Sigmoid colon (tissue), 4 donors: ENCODE measurements around the gene SFMBT2.

Experiments used
- CTCF ChIP-seq, 4 experiments: fragments of 450-650 bp in 3 of 4; fragments of 200-600 bp in 1 of 4; IDR thresholded peaks; one replicate each; pipeline ENCODE4 v1.5.1; 2016 to 2019; ENCODE audit warnings: antibody characterized with exemption in 4 of 4, mild to moderate bottlenecking in 3 of 4, moderate library complexity in 2 of 4
- EP300 ChIP-seq, 4 donors: sonication (generic); formaldehyde crosslinking; IDR thresholded peaks; one replicate each; pipeline ENCODE4 v1.6.1; 2017; ENCODE audit warnings: antibody characterized with exemption in 4 of 4
- POLR2A ChIP-seq, 2 donors: fragments of 450-650 bp; IDR thresholded peaks; one replicate each; pipeline ENCODE4 v1.6.1; 2016; ENCODE audit warnings: antibody characterized with exemption in 2 of 2, mild to moderate bottlenecking in 2 of 2, moderate library complexity in 2 of 2
- POLR2AphosphoS5 ChIP-seq, 4 donors: sonication (generic); formaldehyde crosslinking; IDR thresholded peaks; one replicate each; pipeline ENCODE4 v1.6.1; 2017; ENCODE audit warnings: antibody characterized with exemption in 4 of 4

GRCh38 chr10:7260912-7261311 is 149.9 kb downstream of the SFMBT2 start:
- TF ChIP-seq CTCF (IDR thresholded peaks at IDR 0.05) (no peak), POLR2AphosphoS5 (IDR thresholded peaks at IDR 0.05) (no peak), EP300 (IDR thresholded peaks at IDR 0.05) (no peak), POLR2A (IDR thresholded peaks at IDR 0.05) (no peak)
